HG03175 (cell line): ENCODE data around the gene ANKRD66.
"Not testable (repeated sequence)": the region's sequence is repeated elsewhere in the genome, so short reads cannot be mapped to it uniquely, and the experiment has no call there.

Experiments used
- ATAC-seq: cut with Tn5 transposase; IDR thresholded peaks from one replicate; pipeline ENCODE4 v1.9.1; 2021; ENCODE audit warnings: mild to moderate bottlenecking, moderate library complexity; ENCODE audit not compliant: unreplicated experiment

The ANKRD66 gene

DNA sequence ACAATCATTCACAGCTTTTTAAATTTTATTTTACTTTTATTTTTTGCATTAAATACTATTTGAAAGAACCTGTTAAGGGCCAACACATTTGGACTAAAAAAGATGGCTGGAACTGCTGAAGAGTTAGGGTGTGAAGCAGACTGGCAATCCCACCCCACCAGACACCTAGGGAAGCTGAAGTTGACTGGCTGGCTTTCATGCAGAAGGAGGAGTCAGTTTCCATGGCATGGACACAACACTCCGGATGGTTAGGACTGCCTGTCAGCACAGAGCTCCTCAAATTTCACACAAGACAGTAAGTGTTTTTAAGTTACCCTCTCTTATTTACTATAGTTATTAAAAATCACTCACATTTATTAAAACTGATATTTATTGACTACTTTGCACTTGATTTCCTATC is at the start of gene ANKRD66:
TSS of gene ANKRD66 (plus strand) at position 238 of the 400 bp plus-strand sequence. CDS start 5,016 bp downstream, outside the sequence.
- no peak for ATAC-seq

- no peak for ATAC-seq
These were observed 46.8 kb upstream of the ANKRD66 start for GRCh38 chr6:46699970-46700369.

DNA sequence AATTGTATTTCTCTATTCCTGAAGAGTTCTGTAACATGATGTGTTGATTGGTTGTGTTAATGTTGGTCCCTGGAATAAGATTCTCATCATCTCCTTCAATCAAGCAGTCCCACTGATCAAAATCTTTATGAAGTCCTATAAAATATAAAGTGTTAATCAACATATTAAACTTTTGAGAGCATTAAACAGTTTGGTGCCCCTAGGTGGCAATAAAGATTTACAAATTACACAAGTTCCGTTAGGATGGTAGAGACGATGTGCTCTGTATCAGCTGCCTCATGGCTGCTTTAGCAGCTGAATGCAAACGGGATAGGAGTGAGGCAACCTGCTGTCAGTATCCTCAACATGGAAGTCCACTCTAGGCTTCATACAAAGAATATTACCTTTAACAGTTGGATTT is 42.2 kb upstream of the ANKRD66 start:
- ATAC-seq, result no peak

DNA sequence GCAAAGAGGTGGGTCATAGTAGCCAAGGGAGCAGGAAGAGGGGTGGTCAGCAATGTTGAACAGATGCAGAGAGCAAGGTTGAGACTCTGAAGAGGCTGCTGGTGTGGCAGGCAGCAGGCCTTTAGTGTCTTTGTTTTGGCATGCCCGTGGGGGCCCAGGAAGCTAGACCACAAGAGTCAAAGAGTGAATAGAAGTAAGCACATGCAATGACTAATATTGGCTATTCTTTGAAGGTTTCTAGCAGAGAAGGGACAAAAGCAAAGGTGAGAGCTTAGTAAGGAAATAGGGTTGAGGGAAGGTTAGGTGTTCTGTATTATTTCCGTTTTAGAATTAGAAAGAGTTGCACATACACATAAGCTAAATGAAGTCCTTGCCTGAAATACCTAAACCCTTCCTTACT is 40.3 kb upstream of the ANKRD66 start:
- no peak for ATAC-seq

DNA sequence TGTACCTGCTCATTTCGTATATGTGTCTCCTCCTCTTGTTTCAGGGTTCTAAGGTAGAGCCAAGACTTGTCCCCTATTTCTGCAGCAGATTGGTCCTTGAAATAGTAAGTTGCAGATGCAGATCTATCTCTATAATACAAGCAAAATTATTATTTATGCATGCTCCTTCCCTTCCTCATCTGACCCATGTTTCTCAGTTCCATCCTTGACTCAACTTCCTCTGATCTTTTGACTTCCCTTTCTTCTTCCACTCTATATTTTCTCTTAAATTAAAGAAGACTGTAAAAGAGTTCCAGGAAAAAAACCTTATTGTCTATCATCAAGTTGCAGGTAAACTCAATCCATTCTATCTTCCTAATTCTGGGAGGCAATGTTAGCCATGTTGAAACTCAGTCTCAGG is 35.2 kb upstream of the ANKRD66 start:
- ATAC-seq, result no peak

- ATAC-seq, result no peak
These were observed 31.6 kb upstream of the ANKRD66 start for GRCh38 chr6:46715141-46715540.

- ATAC-seq, result no peak
These were observed 27.6 kb upstream of the ANKRD66 start for GRCh38 chr6:46719099-46719498.

GRCh38 chr6:46720401-46720800 is 26.3 kb upstream of the ANKRD66 start:
- no peak for ATAC-seq

- ATAC-seq, result no peak
These were observed 16.9 kb upstream of the ANKRD66 start for GRCh38 chr6:46729787-46730326.

GRCh38 chr6:46730921-46731461 is 15.7 kb upstream of the ANKRD66 start:
- ATAC-seq, result no peak

GRCh38 chr6:46733341-46733801 is 13.4 kb upstream of the ANKRD66 start:
- ATAC-seq, result no peak

- ATAC-seq, result no peak
These were observed 11.6 kb upstream of the ANKRD66 start, which contains the start of gene PLA2G7 for GRCh38 chr6:46734867-46735719. TSS of gene PLA2G7 (minus strand) at chr6:46735375. CDS start at chr6:46722891, 12,484 bp downstream.

DNA sequence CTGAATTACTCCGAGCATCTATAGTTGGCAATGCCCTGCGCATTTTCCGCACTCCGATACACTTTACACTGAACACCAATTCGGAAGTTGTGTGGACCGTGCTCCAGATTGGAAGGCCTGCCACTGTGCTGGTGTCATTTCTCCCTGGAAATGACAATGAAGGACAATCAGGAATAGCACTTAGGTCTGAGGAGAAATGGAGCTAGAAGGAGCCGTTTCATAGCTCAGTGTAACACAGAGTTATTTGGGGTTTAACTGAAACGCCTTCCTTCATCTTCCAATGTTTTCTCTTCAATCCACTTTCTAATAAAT is 11.1 kb upstream of the ANKRD66 start:
- no peak for ATAC-seq

DNA sequence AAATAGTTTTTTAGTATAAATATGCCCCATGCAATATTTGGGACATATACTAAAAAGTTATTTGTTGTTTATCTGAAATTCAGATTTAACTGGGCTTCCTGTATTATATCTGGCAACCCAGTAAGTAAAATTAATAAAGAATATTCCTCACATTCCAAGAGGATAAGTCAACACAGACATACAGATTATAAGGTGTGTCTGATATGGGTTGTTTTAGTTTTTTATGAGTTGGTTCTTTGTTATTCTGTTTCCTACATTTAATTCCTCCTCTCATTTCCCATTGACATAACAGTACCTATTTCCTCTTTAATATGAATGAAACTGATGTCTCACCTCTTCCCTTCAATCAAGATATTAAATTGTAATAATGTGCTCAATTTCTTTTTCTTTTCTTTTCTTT is 9.8 kb upstream of the ANKRD66 start:
- ATAC-seq, result no peak

DNA sequence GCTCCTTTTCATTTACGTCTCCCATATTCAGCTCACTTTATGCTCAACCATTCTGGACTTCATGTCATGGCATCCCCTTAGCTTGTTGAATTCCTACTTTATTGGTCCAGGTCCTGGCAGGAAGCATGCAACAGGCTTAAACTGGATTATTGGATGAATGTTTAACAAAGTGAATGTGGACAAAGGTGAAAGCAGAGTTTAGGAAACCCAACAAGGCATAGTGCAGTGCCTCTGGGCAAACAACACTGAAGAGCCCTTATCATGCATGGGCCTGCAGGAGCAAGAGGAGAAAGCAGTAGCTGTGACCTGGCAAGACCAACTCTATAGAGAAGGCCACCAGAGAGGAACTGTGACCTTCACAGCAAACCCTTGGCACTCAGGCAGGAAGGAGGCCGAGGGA is 5.3 kb upstream of the ANKRD66 start:
- ATAC-seq, result no peak

DNA sequence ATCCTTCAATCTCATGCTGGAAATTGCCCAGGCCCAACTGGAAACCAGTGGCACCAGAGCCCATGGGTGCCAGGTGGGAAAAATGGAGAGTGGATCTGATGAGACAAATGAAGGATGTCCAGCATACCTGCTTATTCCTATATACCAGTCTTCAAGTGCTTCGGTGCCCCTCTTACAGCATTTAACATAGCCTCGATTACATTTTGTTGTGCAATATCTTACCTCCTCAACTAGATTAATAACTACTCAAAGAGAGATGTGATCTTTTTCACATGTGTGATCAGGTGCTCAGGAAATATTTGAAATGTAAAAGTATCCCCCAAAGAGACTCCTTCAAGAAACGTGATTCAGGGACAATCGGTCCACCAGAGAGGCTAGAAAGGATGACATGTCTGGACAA is 4.8 kb upstream of the ANKRD66 start:
- no peak for ATAC-seq

DNA sequence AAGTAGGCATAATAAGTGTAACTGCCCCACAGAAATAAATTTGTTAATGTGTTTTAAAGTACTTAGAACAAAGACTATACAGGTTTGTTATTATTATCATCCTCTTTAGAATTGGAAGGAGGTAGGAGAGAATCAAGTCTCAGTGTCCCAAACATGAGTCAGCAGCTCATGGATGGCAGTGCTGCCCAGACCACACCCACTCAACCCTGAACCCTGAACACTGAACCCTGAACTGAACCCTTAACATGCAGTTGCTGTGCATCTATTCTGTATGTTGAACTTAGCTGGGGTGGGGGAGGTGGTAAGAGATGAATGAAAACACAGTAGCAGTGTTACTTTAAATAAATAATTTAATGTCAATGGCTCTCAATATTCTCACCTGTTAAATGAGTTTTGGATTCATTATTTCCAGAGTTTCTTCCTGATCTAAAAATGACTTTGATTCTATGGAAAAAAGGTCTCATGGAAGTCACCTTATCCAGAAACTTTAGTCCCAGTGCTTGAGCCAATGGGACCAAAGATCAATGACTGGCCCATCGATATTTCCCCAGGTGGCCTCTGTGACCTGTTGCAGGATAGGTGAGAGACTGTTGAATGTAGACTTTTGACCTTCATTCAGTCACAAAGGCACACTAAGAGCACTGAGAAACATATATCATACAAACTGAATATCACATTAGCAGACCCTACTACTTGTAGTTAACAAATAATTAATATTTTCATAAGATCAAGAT is 3.1 kb upstream of the ANKRD66 start:
- no peak for ATAC-seq

DNA sequence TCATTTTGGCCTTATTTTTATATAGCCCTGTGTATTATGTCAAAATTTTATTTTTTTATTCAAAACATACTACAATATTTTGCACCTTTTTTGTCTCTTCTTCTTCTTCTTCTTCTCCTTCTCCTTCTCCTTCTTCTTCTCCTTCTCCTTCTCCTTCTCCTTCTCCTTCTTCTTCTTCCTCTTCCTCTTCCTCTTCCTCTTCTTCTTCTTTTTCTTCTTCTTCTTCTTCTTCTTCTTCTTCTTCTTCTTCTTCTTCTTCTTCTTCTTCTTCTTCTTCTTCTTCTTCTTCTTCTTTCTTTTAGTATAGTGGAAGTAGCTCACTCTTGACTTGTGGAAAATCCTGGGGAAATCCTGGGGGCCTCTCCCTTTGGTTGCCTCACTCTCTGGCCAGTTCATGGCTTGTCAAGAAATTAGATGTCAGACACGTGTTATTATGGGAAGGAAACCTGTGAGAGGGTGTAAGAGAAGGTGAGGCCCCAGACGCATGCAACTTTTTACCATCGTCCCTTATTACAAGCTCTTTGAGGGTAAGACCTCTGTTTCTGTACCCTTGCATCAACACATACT is 2.5 kb upstream of the ANKRD66 start:
- not testable (repeated sequence) for ATAC-seq

- ATAC-seq, result no peak
These were observed 760 bp upstream of the ANKRD66 start for GRCh38 chr6:46745973-46746372.

DNA sequence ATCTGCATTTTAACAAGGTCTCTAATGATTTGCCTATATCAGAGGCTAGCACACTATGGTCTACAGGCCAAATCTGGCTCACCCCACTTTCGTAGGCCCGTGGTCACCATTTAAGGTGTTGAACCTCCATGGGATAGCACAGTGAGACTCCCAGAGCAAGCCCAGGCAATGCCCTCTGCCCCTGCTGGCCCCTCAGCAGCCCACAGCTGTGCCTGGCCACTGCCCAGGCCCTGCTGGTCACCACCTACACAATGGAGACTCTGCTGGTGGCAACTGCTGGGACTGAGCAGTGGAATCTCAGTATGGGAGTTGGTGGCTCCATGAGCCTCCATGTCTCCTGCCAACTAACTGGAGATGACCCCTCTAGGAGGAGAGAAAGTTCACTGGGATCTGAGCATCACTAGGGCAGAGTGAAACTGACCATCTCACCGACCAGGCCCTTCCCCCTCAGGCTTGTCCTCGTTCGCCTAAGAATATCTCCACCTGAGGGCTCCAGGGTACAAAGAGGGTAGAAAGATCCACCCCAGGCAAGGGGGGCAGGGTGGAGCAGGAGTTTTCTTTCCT is 2.3 kb downstream of the ANKRD66 start:
- ATAC-seq, result no peak

DNA sequence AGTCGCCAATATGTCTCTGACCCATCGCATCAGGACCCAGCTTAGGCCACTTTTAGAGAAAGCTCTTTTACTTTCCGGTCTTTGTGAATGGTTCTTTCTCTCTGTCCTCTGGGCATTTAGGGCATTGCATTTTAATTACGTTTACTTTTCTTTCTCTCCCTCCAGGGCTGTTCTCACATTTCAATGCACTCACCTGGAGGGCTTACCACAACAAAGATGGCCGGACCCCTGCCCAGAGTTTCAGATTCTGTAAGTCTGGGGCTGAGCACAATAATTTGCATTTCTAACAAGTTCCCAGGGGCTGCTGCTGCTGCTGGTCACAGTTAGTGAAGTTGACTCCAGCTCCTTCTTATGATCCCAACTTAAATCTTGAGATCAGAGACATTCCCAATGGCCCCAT is 3.0 kb downstream of the ANKRD66 start:
- no peak for ATAC-seq
